Osteoblast (primary cell): ENCODE results near the gene KYAT1. TPM values are rescaled to one million over a fixed set of nuclear protein-coding genes. Genes with fewer than 3 reads are reported as not detected.

Experiments
- DNase-seq: peaks from one replicate; pipeline ENCODE4 v3.0.0; 2011; ENCODE audit warnings: low spot score, mixed read lengths; ENCODE audit not compliant: insufficient read length; ENCODE audit errors: missing footprints
- H2AFZ ChIP-seq: 2 replicates; pipeline ENCODE4 v1.6.0; 2011; ENCODE audit warnings: mild to moderate bottlenecking, low read length
- H3K27ac ChIP-seq: 2 replicates; pipeline ENCODE4 v1.5.1; 2011; ENCODE audit warnings: mild to moderate bottlenecking, low read depth, low read length, moderate library complexity
- H3K27me3 ChIP-seq: 2 replicates; pipeline ENCODE4 v1.6.0; 2012; ENCODE audit warnings: mild to moderate bottlenecking, control low read depth, inconsistent platforms, low read length, moderate library complexity; ENCODE audit not compliant: insufficient read depth
- H3K36me3 ChIP-seq: 2 replicates; pipeline ENCODE4 v1.5.1; 2011; ENCODE audit warnings: mild to moderate bottlenecking, low read length, control low read depth, moderate library complexity; ENCODE audit not compliant: insufficient read depth
- H3K4me1 ChIP-seq: 2 replicates; pipeline ENCODE4 v1.5.1; 2011; ENCODE audit warnings: mild to moderate bottlenecking, low read length, control low read depth, moderate library complexity; ENCODE audit not compliant: insufficient read depth
- H3K4me2 ChIP-seq: 2 replicates; pipeline ENCODE4 v1.6.0; 2011; ENCODE audit warnings: mild to moderate bottlenecking, low read length; ENCODE audit not compliant: insufficient read depth
- H3K4me3 ChIP-seq: fragments of 200-600 bp; sonication (generic); 3 replicates; pipeline ENCODE4 v1.5.1; 2012; ENCODE audit warnings: mild to moderate bottlenecking, low read length, inconsistent platforms; ENCODE audit not compliant: insufficient read depth
- H3K79me2 ChIP-seq: 2 replicates; pipeline ENCODE4 v1.6.0; 2012; ENCODE audit warnings: mild to moderate bottlenecking, low read length, control low read depth, inconsistent platforms; ENCODE audit not compliant: insufficient read depth
- H3K9me3 ChIP-seq: 2 replicates; pipeline ENCODE4 v1.5.1; 2011; ENCODE audit warnings: low read depth, low read length, control low read depth
- H4K20me1 ChIP-seq: 2 replicates; pipeline ENCODE4 v1.6.0; 2012; ENCODE audit warnings: mild to moderate bottlenecking, low read length, control low read depth; ENCODE audit not compliant: insufficient read depth
- total RNA-seq: library from RNA; depleted of rRNA; stranded (reverse); fragments of >200 nt; gene quantifications from 2 replicates; pipeline ENCODE4 v1.2.3, GENCODE V29; 2012
- TF ChIP-seq, protein P1 (sequence below): IDR thresholded peaks from 2 replicates; pipeline ENCODE4 v1.5.1; 2011; ENCODE audit warnings: mild to moderate bottlenecking, low read depth, low read length, moderate library complexity; ENCODE audit errors: extremely low read depth

Gene KYAT1
- total RNA-seq, 1 donor = 3.3 TPM

DNA sequence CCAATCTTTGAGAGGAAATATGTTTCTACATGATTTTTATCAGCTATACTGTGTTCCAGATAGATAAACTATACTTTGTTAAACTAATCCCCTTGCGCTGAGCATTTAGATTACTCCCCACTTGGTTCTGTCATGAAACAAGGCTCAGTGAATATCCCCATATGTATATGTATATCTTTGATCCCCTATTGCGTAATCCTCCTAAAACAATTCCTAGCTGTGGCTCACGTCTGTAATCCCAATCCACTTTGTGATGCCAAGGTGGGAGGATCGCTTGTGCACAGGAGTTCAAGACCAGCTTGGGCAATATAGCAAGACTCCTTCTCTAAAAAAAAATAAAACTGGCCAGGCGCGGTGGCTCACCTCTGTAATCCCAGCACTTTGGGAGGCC lies 41.7 kb upstream of the KYAT1 start:
- H3K9me3 ChIP-seq = no peaks in the 10 kb centered on the region
- TF ChIP-seq, protein P1, sequence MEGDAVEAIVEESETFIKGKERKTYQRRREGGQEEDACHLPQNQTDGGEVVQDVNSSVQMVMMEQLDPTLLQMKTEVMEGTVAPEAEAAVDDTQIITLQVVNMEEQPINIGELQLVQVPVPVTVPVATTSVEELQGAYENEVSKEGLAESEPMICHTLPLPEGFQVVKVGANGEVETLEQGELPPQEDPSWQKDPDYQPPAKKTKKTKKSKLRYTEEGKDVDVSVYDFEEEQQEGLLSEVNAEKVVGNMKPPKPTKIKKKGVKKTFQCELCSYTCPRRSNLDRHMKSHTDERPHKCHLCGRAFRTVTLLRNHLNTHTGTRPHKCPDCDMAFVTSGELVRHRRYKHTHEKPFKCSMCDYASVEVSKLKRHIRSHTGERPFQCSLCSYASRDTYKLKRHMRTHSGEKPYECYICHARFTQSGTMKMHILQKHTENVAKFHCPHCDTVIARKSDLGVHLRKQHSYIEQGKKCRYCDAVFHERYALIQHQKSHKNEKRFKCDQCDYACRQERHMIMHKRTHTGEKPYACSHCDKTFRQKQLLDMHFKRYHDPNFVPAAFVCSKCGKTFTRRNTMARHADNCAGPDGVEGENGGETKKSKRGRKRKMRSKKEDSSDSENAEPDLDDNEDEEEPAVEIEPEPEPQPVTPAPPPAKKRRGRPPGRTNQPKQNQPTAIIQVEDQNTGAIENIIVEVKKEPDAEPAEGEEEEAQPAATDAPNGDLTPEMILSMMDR = no peak
- H2AFZ ChIP-seq = no peak overlapping the region
- no peak overlapping the region for H3K4me3 ChIP-seq
- H3K4me2 ChIP-seq = no peak overlapping the region
- H3K27me3 ChIP-seq = no peaks in the 10 kb centered on the region
- no peaks in the 10 kb centered on the region for H4K20me1 ChIP-seq
- no peak for DNase-seq
- H3K79me2 ChIP-seq = peaks cover 2% of the 10 kb centered on the region
- peaks cover 18% of the 10 kb centered on the region for H3K4me1 ChIP-seq
- no peaks in the 10 kb centered on the region for H3K36me3 ChIP-seq
- H3K27ac ChIP-seq = no peak overlapping the region

DNA sequence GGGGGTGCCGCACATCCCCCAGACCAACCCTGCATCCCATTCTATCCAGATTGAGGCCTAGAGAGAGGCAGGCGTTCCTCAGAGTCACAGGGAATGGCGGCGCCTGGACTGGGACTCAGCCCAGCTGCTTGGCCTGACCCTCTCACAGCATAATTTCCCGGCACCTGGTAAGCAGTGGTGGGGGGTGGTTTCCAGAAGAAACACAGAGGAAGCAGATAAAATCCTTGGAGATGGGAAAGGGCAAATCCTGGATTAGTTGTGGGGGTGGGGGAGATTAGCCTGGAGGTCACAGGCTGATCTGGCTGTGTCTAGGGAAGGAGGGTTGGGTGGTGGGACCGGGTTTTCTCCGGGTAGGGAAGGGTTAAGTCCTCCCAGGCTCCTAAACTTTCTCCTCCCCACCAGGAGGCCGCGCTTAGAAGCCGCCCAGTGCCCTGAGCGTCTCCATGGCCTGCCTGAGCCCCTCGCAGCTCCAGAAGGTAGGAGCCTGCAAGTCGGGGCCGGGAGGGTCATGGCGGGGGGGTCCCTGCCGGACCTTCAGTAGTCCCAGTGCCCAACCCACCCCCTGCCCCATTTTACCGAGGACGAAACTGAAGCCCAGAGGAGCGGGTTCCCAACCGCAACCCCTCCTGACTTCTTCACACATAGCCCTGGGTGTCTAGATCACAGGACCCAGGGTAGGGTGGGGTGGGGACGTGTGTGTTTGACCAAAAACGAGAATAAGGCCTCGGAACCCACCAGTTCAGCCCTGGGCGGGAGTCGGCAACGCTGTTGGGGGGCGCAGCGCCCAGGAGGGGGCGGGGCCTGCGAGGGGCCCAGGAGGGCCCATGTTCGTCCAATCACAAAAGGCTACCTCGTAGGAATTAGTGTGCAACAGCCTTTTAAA lies 40.4 kb upstream of the KYAT1 start:
- H3K79me2 ChIP-seq = peaks cover 2% of the 10 kb centered on the region
- H3K36me3 ChIP-seq = peaks cover 11% of the 10 kb centered on the region
- no peaks in the 10 kb centered on the region for H3K9me3 ChIP-seq
- peak overlapping the region; percentile 55 for H3K4me2 ChIP-seq
- no peak overlapping the region for H3K27ac ChIP-seq
- H4K20me1 ChIP-seq = no peaks in the 10 kb centered on the region
- H3K4me1 ChIP-seq = peaks cover 13% of the 10 kb centered on the region
- TF ChIP-seq, protein P1 = no peak
- H2AFZ ChIP-seq = peak overlapping the region; percentile 35
- peak overlapping the region; percentile 63 for H3K4me3 ChIP-seq
- DNase-seq = peak; percentile 92
- no peaks in the 10 kb centered on the region for H3K27me3 ChIP-seq

DNA sequence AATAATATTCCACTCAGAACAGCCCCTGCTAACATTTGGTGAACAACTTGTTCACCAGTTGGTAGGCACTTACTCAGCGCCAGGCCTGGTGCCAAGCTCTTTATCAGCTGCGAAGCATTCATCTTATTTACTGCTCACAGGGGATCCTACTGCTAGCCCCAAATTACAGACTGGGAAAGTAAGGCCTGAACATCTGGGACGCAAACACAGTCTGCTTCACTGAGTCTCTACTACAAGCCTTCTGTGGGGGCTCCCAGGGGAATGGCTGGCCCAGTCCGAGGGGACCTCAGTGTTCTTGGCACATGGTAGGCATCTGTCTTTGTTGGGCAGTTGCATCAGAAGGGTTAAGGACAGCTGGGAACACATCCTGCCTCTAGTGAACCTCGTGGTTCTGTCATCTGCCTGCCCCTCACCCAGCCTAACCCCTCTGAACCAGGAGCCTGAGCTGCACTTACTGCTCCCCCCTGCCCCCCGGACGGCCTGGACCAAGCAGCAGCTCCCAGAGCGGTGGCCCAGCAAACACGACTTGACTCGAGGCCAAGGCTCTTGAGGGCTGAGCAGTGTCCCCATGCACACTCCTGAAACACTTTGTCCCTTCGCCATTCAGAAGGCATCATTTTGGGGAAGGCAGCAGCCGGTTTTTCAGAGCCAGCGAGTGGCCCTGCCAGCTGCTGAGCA lies 38.8 kb upstream of the KYAT1 start, which contains the start of gene PHYHD1:
Gene PHYHD1 (plus strand): TSS at position 602 of the 678 bp plus-strand sequence. CDS start 1,342 bp downstream, outside the sequence.
- peak; percentile 96 for DNase-seq
- Histone ChIP-seq H3K27ac (no peak within 1 kb of the TSS), H3K4me3 (no peak within 1 kb of the TSS), H3K9me3 (no peaks in the 10 kb centered on the region), H4K20me1 (no peaks in the 10 kb centered on the region), H2AFZ (peak within 1 kb of the TSS; percentile 35), H3K79me2 (peaks cover 9% of the 10 kb centered on the region), H3K36me3 (peaks cover 21% of the 10 kb centered on the region), H3K4me2 (peak within 1 kb of the TSS; percentile 55), H3K4me1 (peaks cover 21% of the 10 kb centered on the region), H3K27me3 (no peaks in the 10 kb centered on the region)
- TF ChIP-seq, protein P1 = no peak
